COLO668 (cell line): ENCODE data around the gene OR2G3.

ENCODE experiments used
- DNase-seq: peaks from one replicate; lab custom pipeline; 2025; ENCODE audit not compliant: unreplicated experiment; lab: John Stamatoyannopoulos, UW

OR2G3 gene

GRCh38 chr1:247605286-247605685 is at the start of gene OR2G3:
Gene OR2G3, plus strand, starts transcription at chr1:247605586. Its CDS starts 0 bp downstream, at chr1:247605586.
- no peak for DNase-seq

GRCh38 chr1:247557926-247558674 is 47.3 kb upstream of the OR2G3 start:
- no peak for DNase-seq

GRCh38 chr1:247561711-247562110 is 43.7 kb upstream of the OR2G3 start:
- no peak for DNase-seq

- DNase-seq: no peak
These were observed 43.2 kb upstream of the OR2G3 start for GRCh38 chr1:247562198-247562597.

- no peak for DNase-seq
These were observed 31.1 kb upstream of the OR2G3 start for GRCh38 chr1:247574236-247574635.

GRCh38 chr1:247574664-247575063 is 30.7 kb upstream of the OR2G3 start:
- DNase-seq: no peak

- DNase-seq: no peak
These were observed 28.9 kb upstream of the OR2G3 start for GRCh38 chr1:247576514-247576913.

- no peak for DNase-seq
These were observed 26.4 kb upstream of the OR2G3 start for GRCh38 chr1:247578946-247579460.

- no peak for DNase-seq
These were observed 17.3 kb upstream of the OR2G3 start, which contains the start of gene OR2G2 for GRCh38 chr1:247588060-247588459. Gene OR2G2, plus strand, starts transcription at chr1:247588360. Its CDS starts 0 bp downstream, at chr1:247588360.

- DNase-seq: no peak
These were observed 8.0 kb downstream of the OR2G3 start for GRCh38 chr1:247613405-247613804.

- DNase-seq: no peak
These were observed 9.2 kb downstream of the OR2G3 start for GRCh38 chr1:247614625-247615024.

GRCh38 chr1:247627951-247628350 is 22.6 kb downstream of the OR2G3 start:
- no peak for DNase-seq

- no peak for DNase-seq
These were observed 32.6 kb downstream of the OR2G3 start for GRCh38 chr1:247638011-247638410.

- no peak for DNase-seq
These were observed 33.4 kb downstream of the OR2G3 start for GRCh38 chr1:247638781-247639180.

- DNase-seq: no peak
These were observed 34.1 kb downstream of the OR2G3 start for GRCh38 chr1:247639381-247639981.

- DNase-seq: no peak
These were observed 37.4 kb downstream of the OR2G3 start for GRCh38 chr1:247642742-247643141.

- DNase-seq: no peak
These were observed 41.5 kb downstream of the OR2G3 start for GRCh38 chr1:247646867-247647266.

GRCh38 chr1:247647864-247648263 is 42.5 kb downstream of the OR2G3 start:
- DNase-seq: no peak

- no peak for DNase-seq
These were observed 47.7 kb downstream of the OR2G3 start for GRCh38 chr1:247653040-247653439.
